ENCODE results near the gene CACNA2D3.

- TF ChIP-seq CTCF (IDR thresholded peaks at IDR 0.05) (no peak), POLR2A (IDR thresholded peaks at IDR 0.05) (no peak), EP300 (IDR thresholded peaks at IDR 0.05) (no peak)
These were observed 156.7 kb downstream of the CACNA2D3 start for GRCh38 chr3:54279005-54279583.

All from tibial nerve (tissue), 4 donors.